ENCODE measurements around the gene PBLD. TPM values are rescaled to one million over a fixed set of nuclear protein-coding genes. Genes with fewer than 3 reads are reported as not detected.

PBLD gene
- total RNA-seq, 1 donor from 2014 or later: 1.1 TPM

DNA sequence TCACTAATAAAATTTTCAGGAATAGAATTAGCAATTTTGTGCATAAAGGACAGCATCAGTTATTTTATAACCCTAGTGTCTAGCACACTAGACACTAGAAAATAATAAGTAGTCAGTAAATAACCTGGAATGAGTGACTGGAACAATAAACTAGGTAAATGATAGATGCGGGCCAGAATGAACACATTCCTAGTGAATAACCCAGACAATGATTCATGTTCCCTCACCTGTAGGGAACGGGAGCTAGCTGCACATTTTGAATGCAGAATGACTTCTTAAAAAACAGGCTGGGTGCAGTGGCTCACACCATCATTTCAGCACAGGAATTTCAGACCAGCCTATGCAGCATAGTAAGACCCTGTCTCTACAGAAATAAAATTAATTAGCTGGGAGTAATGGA lies 97.6 kb downstream of the PBLD start:
- Mint-ChIP-seq H3K4me1 (ENCODE audit: low read depth) (peaks cover 8% of the 10 kb centered on the region), H3K9me3 (no peaks in the 10 kb centered on the region), H3K36me3 (ENCODE audit: low read depth) (no peaks in the 10 kb centered on the region), H3K27me3 (ENCODE audit: insufficient read depth) (peaks cover 37% of the 10 kb centered on the region), H3K4me3 (no peak overlapping the region), H3K27ac (no peak overlapping the region)
- intact Hi-C loops (cut with micrococcal nuclease): no loop called here
- DNase-seq (ENCODE audit: low spot score): no peak

DNA sequence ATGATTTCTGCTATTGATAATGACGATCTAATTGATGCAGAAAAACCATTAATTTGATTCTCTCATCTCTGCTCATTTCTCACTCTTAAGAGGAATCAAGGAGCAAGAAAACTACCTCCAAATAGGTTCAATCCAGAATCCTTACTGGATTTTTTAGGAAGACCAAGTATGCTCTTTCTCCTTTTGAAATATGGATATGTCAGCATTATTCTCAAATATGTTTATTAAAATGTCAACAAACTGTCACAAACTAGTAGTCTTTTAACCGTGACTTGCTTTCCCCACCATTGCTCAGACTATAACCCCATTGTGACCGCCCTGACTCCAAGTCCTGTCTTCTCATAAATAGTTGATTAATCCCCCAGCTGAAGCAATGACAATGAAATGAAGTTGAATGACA lies 99.7 kb downstream of the PBLD start:
- Mint-ChIP-seq H3K27me3 (ENCODE audit: insufficient read depth) (peaks cover 55% of the 10 kb centered on the region), H3K27ac (no peak overlapping the region), H3K4me3 (no peak overlapping the region), H3K36me3 (ENCODE audit: low read depth) (no peaks in the 10 kb centered on the region), H3K4me1 (ENCODE audit: low read depth) (peaks cover 8% of the 10 kb centered on the region), H3K9me3 (no peaks in the 10 kb centered on the region)
- intact Hi-C loops (cut with micrococcal nuclease): loop anchor here (5.0 kb wide), 1 partner anchor 99 kb away; the partner anchor contains the start of genes HNRNPH3 and PBLD
- no peak for DNase-seq (ENCODE audit: low spot score)

Other genes starting within 250 kb of the PBLD start
- gene MYPN, start 223.4 kb downstream of the PBLD start, total RNA-seq: not detected in 2 replicates
- gene ATOH7, start 100.8 kb downstream of the PBLD start, total RNA-seq: not detected in 2 replicates
- gene HNRNPH3, start 864 bp downstream of the PBLD start, total RNA-seq: 176 and 184 TPM in 2 replicates
- gene RUFY2, start 74.3 kb upstream of the PBLD start, total RNA-seq: 10.4 and 12.3 TPM in 2 replicates
- gene DNA2, start 139.0 kb upstream of the PBLD start, total RNA-seq: 50.2 and 54.3 TPM in 2 replicates
- gene SLC25A16, start 194.6 kb upstream of the PBLD start, total RNA-seq: 15.9 and 19.4 TPM in 2 replicates
- 0.71 and 0.73 TPM in 2 replicates for gene TET1, start 227.4 kb upstream of the PBLD start, total RNA-seq

Data from activated T-helper 1 cell treated with anti-CD3 and anti-CD28 coated beads, Interleukin-12 subunit alpha, Interleukin-12 subunit beta, Interleukin-2, Interleukin-4 antibody, amounts not matched to agents 30 ng/mL and 10 ng/mL and 1 ng/mL, durations not matched to agents 14 hours and 24 hours and 36 hours (primary cell).